GM19023 (cell line): ENCODE results near the gene UGT1A9.
"Not testable (repeated sequence)": the region's sequence is repeated elsewhere in the genome, so short reads cannot be mapped to it uniquely, and the experiment has no call there.

Experiments
- ATAC-seq: cut with Tn5 transposase; IDR thresholded peaks from one replicate; pipeline ENCODE4 v1.9.1; 2021; ENCODE audit warnings: mild to moderate bottlenecking, moderate library complexity; ENCODE audit not compliant: unreplicated experiment

UGT1A9 gene

GRCh38 chr2:233708942-233709341, 37.2 kb downstream of the UGT1A9 start:
- ATAC-seq: no peak

DNA sequence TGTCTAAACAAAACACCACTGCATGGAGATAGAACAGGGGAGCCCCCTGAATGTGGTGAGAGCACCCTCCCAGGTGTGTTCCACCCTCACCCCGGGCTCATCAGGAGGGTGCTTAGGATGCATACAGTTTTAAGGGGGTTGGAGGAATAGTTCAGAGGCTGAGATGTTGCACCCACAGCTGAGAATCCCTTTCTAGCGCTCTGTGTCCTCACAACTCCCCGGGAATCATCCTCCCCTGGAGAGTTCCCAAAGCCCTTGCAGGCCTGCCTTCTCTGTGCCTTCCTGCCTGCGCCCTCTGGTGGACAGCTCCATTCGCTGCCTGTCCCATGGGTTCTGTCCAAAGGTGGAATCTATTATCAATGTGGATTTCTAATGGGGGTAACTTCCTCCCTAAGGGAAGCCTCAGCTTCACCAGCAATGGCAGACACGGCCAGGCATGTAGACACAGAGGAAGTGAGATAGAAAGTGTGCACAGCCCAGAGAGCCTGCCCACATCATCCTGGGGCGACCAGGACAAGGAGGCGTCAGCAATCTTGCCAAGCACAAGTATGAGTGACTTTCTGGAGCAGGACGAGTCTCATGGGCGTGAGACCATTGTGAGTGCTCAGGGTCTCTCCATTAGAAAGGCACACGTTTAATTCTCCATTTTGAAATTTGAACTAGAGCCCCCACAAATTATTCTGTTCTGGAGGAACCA, 39.8 kb downstream of the UGT1A9 start:
- no peak for ATAC-seq

DNA sequence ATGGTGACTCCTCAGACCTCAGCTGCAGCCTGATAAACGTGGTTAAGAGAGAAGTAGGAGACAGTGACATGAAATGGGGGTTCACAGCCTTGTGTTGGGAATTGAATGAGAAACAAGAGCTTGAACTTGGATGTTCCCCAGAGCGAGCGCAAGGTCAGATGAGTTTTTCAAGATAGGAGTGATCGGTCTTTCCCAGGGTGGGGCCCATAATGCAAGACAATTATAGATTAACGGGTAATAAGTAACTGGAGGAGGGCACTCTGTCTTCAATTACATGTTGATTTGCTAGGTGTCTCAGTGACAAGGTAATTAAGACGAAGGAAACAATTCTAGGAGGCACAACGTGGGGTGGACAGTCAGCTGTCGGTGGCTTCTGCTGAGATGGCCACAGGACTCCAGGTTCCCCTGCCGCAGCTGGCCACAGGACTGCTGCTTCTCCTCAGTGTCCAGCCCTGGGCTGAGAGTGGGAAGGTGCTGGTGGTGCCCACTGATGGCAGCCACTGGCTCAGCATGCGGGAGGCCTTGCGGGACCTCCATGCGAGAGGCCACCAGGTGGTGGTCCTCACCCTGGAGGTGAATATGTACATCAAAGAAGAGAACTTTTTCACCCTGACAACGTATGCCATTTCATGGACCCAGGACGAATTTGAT, 41.0 kb downstream of the UGT1A9 start, which contains the start of gene UGT1A5:
Gene UGT1A5 (plus strand): TSS at position 297 of the 651 bp plus-strand sequence. CDS start 85 bp downstream, at position 382.
- ATAC-seq: no peak

DNA sequence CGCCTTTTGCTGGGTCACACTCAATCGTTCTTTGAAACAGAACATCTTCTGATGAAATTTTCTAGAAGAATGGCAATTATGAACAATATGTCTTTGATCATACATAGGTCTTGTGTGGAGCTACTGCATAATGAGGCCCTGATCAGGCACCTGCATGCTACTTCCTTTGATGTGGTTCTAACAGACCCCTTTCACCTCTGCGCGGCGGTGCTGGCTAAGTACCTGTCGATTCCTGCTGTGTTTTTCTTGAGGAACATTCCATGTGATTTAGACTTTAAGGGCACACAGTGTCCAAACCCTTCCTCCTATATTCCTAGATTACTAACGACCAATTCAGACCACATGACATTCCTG, 41.5 kb downstream of the UGT1A9 start:
- ATAC-seq: no peak

GRCh38 chr2:233714121-233714520, 42.4 kb downstream of the UGT1A9 start:
- no peak for ATAC-seq

DNA sequence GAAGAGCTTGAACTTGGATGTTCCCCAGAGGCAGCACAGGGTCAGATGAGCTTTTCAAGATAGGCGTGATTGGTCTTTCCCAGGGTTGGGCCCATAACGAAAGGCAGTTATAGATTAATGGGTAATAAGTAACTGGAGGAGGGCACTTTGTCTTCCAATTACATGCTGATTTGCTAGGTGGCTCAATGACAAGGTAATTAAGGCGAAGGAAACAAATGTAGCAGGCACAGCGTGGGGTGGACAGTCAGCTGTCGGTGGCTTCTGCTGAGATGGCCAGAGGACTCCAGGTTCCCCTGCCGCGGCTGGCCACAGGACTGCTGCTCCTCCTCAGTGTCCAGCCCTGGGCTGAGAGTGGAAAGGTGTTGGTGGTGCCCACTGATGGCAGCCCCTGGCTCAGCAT, 46.9 kb downstream of the UGT1A9 start, which contains the start of gene UGT1A4:
Gene UGT1A4 (plus strand): TSS at position 185 of the 400 bp plus-strand sequence. CDS start 85 bp downstream, at position 270.
- no peak for ATAC-seq

DNA sequence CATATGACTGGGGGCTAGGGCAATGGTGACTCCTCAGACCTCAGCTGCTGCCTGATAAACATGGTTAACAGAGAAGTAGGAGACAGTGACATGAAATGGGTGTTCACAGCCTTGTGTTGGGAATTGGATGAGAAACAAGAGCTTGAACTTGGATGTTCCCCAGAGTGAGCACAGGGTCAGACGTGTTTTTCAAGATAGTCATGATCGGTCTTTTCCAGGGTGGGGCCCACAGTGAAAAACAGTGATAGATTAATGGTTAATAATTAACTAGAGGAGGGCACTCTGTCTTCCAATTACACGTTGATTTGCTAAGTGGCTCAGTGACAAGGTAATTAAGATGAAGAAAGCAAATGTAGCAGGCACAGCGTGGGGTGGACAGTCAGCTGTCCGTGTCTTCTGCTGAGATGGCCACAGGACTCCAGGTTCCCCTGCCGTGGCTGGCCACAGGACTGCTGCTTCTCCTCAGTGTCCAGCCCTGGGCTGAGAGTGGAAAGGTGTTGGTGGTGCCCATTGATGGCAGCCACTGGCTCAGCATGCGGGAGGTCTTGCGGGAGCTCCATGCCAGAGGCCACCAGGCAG, 57.1 kb downstream of the UGT1A9 start, which contains the start of gene UGT1A3:
Gene UGT1A3 (plus strand): TSS at position 320 of the 579 bp plus-strand sequence. CDS start 85 bp downstream, at position 405.
- no peak for ATAC-seq

GRCh38 chr2:233736868-233737653, 65.4 kb downstream of the UGT1A9 start:
- not testable (repeated sequence) for ATAC-seq

DNA sequence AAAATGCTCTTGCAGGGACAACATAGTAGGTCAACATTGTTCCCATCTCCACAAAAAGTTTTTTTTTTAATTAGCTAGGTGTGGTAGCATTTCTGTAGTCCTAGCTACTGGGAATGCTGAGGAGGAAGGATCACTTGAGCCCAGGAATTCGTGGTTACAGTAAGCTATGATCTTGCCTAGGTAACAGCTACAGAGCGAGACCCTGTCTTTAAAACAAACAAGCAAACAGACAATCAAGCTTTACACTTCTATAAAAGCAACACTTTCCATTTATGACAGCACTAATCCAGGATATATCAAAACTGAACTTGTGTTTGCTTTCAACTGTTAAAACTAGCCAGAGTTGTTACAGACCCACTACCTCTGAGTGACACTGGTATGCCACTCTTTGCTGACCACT, 69.2 kb downstream of the UGT1A9 start:
- no peak for ATAC-seq

- ATAC-seq: no peak
Observed at GRCh38 chr2:233743464-233744259, 72.0 kb downstream of the UGT1A9 start.

DNA sequence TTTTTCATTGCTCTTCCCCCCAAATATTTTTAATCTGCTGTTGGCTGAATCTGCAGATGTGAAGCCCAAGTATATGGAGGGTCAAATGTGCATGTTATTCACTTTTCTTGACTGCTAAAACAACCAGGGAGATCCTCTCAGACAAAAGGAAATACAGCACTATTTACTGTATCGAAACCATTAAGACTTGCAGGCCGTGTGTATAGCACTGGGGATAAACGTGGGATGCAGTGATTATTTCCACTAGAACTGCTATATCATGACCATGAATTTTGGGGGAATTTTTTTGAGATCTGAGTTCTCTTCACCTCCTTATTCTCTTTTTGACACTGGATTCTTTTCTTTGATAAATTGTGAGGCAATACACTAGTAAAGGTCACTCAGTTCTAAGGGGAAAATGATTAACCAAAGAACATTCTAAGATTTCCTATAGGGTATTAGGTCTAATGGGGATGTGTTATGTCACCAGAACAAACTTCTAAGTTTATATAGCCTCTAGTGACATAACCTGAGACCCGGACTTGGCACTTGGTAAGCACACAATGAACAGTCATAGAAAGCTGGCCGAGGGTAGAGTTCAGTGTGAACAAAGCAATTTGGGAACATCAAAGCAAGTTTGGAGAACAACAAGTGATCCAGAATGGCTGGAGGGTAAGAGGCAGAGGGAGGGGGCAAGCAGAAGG, 73.5 kb downstream of the UGT1A9 start:
- no peak for ATAC-seq

DNA sequence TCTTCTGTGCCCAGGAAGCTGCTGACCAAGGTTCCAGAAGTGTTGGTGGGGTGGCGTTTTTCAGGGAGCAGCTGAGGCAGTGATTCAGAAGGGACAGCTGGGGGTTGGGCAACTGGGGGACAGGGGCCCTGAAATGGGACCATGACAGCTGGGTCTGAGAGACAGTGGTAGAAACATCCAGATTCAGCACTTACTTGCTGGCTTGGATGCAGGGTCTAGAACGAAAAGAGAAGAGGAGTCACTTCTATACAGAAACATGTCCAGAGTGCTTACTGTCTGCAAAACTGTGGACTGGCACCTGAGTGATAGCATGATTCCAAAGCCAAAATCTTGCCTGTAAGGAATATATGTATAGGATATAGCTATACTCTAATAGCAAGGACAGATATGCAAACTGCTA, 74.1 kb downstream of the UGT1A9 start:
- not testable (repeated sequence) for ATAC-seq

DNA sequence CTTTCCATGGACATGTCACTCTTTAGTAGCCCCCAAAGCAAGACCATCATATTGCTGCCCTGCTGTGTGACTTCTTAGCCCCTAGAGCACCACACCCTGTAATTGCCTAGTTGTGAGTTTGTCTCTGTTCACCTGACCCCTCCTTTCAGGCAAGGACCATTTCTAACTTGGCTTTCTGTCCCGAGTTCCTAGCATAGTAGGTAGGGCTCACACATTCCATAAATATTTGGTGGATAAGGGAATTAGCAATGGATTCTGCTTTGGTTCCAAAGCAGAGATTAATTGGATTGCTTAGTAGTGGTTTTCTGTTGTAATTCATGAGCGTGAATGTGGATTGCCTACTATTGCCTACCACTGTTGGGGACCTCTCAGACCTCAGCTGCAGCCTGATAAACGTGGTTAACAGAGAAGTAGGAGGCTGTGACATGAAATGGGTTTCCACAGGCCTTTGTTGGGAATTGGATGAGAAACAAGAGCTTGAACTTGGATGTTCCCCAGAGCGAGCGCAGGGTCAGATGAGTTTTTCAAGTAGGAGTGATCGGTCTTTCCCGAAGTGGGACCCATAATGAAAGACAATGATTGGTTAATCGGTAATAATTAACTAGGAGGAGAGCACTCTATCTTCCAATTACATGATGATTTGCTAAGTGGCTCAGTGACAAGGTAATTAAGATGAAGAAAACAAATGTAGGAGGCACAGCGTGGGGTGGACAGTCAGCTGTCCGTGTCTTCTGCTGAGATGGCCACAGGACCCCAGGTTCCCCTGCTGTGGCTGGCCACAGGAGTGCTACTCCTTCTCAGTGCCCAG, 75.0 kb downstream of the UGT1A9 start:
- ATAC-seq: no peak

- ATAC-seq: no peak
Observed at GRCh38 chr2:233747283-233747544, 75.5 kb downstream of the UGT1A9 start.

DNA sequence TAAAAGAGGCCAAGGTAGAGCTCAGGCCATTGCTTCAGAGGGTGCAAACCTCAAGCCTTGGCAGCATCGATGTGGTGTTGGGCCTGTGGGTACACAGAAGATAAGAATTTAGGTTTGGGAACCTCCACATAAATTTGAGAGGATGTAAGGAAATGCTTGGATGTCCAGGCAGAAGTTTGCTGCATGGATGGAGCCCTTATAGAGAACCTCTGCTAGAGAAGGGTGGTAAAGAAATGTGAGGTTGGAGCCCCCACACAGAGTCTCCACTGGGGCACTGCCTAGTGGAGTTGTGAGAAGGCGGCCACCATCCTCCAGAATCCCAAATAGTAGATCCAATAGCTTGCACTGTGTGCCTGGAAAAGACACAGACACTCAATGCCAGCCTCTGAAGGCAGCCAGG, 79.0 kb downstream of the UGT1A9 start:
- ATAC-seq: not testable (repeated sequence)

DNA sequence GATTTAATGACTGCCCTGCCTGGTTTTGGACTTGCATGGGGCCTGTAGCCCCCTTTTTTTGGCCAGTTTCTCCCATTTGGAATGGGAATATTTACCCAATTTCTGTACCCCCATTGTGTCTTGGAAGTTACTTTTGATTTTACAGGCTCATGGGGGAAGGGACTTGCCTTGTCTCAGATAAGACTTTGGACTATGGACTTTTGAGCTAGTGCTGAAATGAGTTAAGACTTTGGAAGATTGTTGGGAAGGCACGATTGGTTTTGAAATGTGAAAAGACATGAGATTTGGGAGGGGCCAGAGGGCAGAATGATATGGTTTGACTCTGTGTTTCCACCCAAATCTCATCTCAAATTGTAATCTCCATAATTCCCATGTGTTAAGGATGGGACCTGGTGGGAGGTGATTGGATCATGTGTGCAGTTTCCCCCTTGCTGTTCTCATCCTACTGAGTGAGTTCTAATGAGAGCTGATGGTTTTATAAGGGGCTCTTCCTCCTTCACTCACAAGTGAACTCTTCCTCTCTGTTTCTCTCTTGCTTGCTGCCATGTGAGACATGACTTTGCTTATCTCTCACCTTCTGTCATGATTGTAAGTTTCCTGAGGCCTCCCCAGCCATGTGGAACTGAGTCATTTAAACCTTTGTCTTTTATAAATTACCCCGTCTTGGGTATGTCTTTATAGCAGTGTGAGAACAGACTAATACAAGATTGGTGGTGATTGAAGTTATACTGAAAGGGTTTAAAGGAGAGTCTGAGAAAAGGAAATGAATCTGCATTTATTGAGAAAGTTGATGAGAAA, 79.7 kb downstream of the UGT1A9 start:
- not testable (repeated sequence) for ATAC-seq

- ATAC-seq: no peak
Observed at GRCh38 chr2:233754872-233755611, 83.3 kb downstream of the UGT1A9 start.
